Tibial nerve (tissue), 4 donors: ENCODE results near the gene ASPG. TPM values are rescaled to one million over a fixed set of nuclear protein-coding genes. Genes with fewer than 3 reads are reported as not detected.
A peak's percentile ranks its signal among the peaks of the same experiment; 100 is the strongest.

Source experiments
- DNase-seq, 2 donors: peaks; one replicate each; pipeline ENCODE4 v3.0.0-alpha.2; 2019; ENCODE audit warnings: low spot score in 2 of 2
- H3K27ac ChIP-seq, 4 donors: fragments of 200-600 bp; sonication (generic) in 3 of 4; one replicate each; pipeline ENCODE4 v1.5.1; 2017 to 2019; ENCODE audit warnings: mild to moderate bottlenecking in 1 of 4
- H3K27me3 ChIP-seq, 2 donors: fragments of 200-600 bp; sonication (generic) in 1 of 2; one replicate each; pipeline versions ENCODE4 v1.5.1 to v1.6.0; 2017 to 2019
- H3K36me3 ChIP-seq, 3 donors: fragments of 200-600 bp; sonication (generic); one replicate each; pipeline ENCODE4 v1.5.1; 2018 to 2019
- H3K4me1 ChIP-seq, 4 donors: fragments of 200-600 bp; sonication (generic) in 3 of 4; one replicate each; pipeline ENCODE4 v1.5.1; 2017 to 2019
- H3K4me3 ChIP-seq, 4 donors: fragments of 200-600 bp; sonication (generic) in 3 of 4; one replicate each; pipeline ENCODE4 v1.5.1; 2017 to 2019; ENCODE audit warnings: mild to moderate bottlenecking in 1 of 4, moderate library complexity in 1 of 4
- H3K9me3 ChIP-seq, 4 donors: fragments of 200-600 bp; sonication (generic) in 3 of 4; one replicate each; pipeline ENCODE4 v1.5.1; 2017 to 2019
- CTCF ChIP-seq, 5 experiments: fragments of 200-600 bp in 3 of 5; fragments of 450-650 bp in 2 of 5; sonication (generic) in 3 of 5; IDR thresholded peaks; one replicate each; pipeline ENCODE4 v1.5.1; 2016 to 2019; ENCODE audit warnings: antibody characterized with exemption in 5 of 5, mild to moderate bottlenecking in 3 of 5, moderate library complexity in 2 of 5
- EP300 ChIP-seq, 2 donors: sonication (generic); formaldehyde crosslinking; IDR thresholded peaks; one replicate each; pipeline ENCODE4 v1.6.1; 2017; ENCODE audit warnings: antibody characterized with exemption in 2 of 2, mild to moderate bottlenecking in 1 of 2
- POLR2A ChIP-seq, 2 donors: fragments of 450-650 bp; IDR thresholded peaks; one replicate each; pipeline ENCODE4 v1.6.1; 2017; ENCODE audit warnings: antibody characterized with exemption in 2 of 2, mild to moderate bottlenecking in 2 of 2, moderate library complexity in 2 of 2
- WGBS, 2 donors: methylation state at CpG; one replicate each; pipeline ENCODE4 v1.1.5; 2018; 5-methylcytosine and 5-hydroxymethylcytosine counted together
- total RNA-seq, 4 donors: library from RNA; depleted of rRNA; stranded (reverse); fragments of >200 nt; gene quantifications; one replicate each; pipeline ENCODE4 v1.1.0, GENCODE V29; 2016

Gene ASPG
- total RNA-seq, 4 donors from 2014 or later, result 2.4 to 8.7 (median 2.7) TPM

GRCh38 chr14:104135121-104135903 lies 49.8 kb downstream of the ASPG start:
- no peak overlapping the region for H3K27ac ChIP-seq
- H3K36me3 ChIP-seq, result no peaks in the 10 kb centered on the region
- peaks cover 0 to 11% (median 0%) of the 10 kb centered on the region in 4 donors for H3K9me3 ChIP-seq
- peaks cover 0 to 49% (median 21%) of the 10 kb centered on the region in 4 donors for H3K4me1 ChIP-seq
- H3K27me3 ChIP-seq, result peaks cover 0 to 67% of the 10 kb centered on the region in 2 donors
- no peak overlapping the region for H3K4me3 ChIP-seq
- TF ChIP-seq CTCF (IDR thresholded peaks at IDR 0.05) (no peak), EP300 (IDR thresholded peaks at IDR 0.05) (no peak)
- 2 to 7% methylated on average over 34 to 40 of the region's 47 CpGs for WGBS, 2 donors
- no peak for DNase-seq

DNA sequence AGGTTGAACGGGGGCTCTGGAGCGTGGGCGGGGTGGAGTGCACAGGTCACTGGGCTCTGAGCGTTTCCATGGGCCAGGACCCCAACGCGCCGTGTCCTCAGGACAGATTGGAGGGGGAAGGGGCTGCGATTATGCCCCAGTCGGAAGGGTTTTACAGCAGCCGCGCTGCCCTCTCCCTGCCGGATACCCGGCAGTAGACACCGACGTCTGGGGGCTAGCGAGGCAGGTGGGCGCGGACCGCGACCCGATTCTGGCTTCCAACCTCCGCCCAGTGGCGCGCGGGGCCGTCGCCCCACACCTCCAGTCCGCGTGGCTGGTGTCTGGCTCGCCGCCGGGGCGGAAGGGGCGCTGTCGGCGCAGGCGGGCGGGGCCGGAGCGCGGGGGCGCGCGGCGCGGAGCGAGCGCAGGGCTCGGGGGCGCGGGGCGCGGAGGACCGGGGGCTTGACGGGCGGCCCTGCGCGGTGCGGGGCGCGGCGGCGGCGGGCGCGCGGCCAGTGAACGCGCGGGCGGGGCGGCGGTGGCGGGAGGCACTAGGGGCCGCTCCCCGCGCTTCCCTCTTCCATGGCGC lies 50.5 kb downstream of the ASPG start:
- no peak for DNase-seq
- no peak overlapping the region for H3K27ac ChIP-seq
- 0 to 1% methylated on average over 1 to 39 of the region's 78 CpGs for WGBS, 2 donors
- peaks cover 0 to 49% (median 21%) of the 10 kb centered on the region in 4 donors for H3K4me1 ChIP-seq
- H3K9me3 ChIP-seq, result peaks cover 0 to 4% (median 0%) of the 10 kb centered on the region in 4 donors
- H3K27me3 ChIP-seq, result peaks cover 0 to 67% of the 10 kb centered on the region in 2 donors
- peak overlapping the region in 1 of 4 donors; percentile 56 for H3K4me3 ChIP-seq
- TF ChIP-seq POLR2A (IDR thresholded peaks at IDR 0.05), result no peak
- TF ChIP-seq EP300 (IDR thresholded peaks at IDR 0.05), result no peak
- TF ChIP-seq CTCF (IDR thresholded peaks at IDR 0.05), result no peak
- H3K36me3 ChIP-seq, result no peaks in the 10 kb centered on the region

DNA sequence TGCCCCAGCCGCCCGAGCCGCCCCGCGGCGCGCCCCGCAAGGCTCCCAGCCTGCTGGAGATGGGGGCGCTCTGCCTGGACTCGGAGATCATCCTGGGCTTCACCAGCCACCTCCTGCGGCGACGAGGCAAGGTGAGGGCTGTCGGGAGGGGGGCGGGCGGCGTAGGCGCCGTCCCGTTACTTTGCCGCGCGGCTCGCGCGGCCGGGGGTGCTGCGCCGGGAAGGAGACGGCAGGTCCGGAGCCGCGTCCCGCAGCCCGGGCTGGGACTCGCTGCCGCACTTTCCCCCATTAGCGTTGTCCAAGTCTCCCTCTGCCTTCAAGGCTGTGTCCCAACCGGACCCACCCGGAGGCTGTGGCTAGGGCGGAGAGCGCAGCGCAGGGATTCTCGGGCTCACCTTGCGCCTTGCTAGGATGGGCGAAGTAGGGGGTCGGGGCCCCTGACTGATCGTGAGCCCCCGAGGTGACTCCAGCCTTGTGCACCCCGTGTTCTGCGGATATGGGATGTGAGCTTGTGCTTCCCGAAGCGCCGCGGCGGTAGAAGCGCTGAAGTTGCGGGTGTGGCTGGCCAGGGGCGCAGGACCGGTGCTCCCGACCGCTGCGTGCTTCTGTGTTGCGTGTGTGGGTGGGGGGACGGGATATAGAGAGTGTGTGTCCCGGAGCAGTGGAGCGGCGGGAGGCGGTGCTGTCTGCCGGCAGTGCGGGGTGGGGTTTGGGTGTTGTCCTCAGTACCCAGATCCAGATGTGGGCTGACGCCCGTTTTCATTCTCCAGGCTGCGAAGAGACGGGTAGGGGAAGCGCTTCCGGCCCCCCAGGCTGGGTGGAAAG lies 51.2 kb downstream of the ASPG start:
- whole genome bisulfite sequencing, 2 donors, result 2 to 4% methylated on average over 26 to 58 of the region's 77 CpGs
- H3K4me3 ChIP-seq, result peak overlapping the region in 1 of 4 donors; percentile 56
- peaks cover 0 to 67% of the 10 kb centered on the region in 2 donors for H3K27me3 ChIP-seq
- no peaks in the 10 kb centered on the region for H3K9me3 ChIP-seq
- no peaks in the 10 kb centered on the region for H3K36me3 ChIP-seq
- TF ChIP-seq POLR2A (IDR thresholded peaks at IDR 0.05), result no peak
- TF ChIP-seq CTCF (IDR thresholded peaks at IDR 0.05), result no peak
- no peak for TF ChIP-seq EP300 (IDR thresholded peaks at IDR 0.05)
- peaks cover 0 to 49% (median 21%) of the 10 kb centered on the region in 4 donors for H3K4me1 ChIP-seq
- no peak overlapping the region for H3K27ac ChIP-seq
- DNase-seq, result no peak

- Histone ChIP-seq H3K27me3 (peaks cover 0 to 67% of the 10 kb centered on the region in 2 donors), H3K27ac (peak overlapping the region in 1 of 4 donors; percentile 29), H3K9me3 (no peaks in the 10 kb centered on the region)
These were observed 52.0 kb downstream of the ASPG start for GRCh38 chr14:104137297-104138097.

More at GRCh38 chr14:104137297-104138097, 52.0 kb downstream of the ASPG start:
- no peaks in the 10 kb centered on the region for H3K36me3 ChIP-seq
- WGBS, 2 donors, result 1 to 2% methylated on average over 27 to 49 of the region's 88 CpGs
- peak; percentile 81 to 92 (median 89) for TF ChIP-seq CTCF (IDR thresholded peaks at IDR 0.05)
- peak in 1 of 2 donors; percentile 11 for TF ChIP-seq EP300 (IDR thresholded peaks at IDR 0.05)
- no peak for TF ChIP-seq POLR2A (IDR thresholded peaks at IDR 0.05)
- peak overlapping the region; percentile 30 to 56 (median 42) for H3K4me3 ChIP-seq
- peaks cover 0 to 49% (median 21%) of the 10 kb centered on the region in 4 donors for H3K4me1 ChIP-seq
- peak; percentile 22 to 28 for DNase-seq
